GM18505 (cell line): Measurements from ENCODE around the gene MLLT3.

ENCODE experiments used
- ATAC-seq: cut with Tn5 transposase; IDR thresholded peaks from one replicate; pipeline ENCODE4 v1.9.1; 2021; ENCODE audit not compliant: unreplicated experiment
- POLR2A ChIP-seq: IDR thresholded peaks from 4 replicates; pipeline ENCODE4 v1.6.1; 2011; ENCODE audit warnings: borderline replicate concordance; ENCODE audit not compliant: insufficient read depth, insufficient read length; ENCODE audit errors: extremely low read depth

MLLT3 gene

DNA sequence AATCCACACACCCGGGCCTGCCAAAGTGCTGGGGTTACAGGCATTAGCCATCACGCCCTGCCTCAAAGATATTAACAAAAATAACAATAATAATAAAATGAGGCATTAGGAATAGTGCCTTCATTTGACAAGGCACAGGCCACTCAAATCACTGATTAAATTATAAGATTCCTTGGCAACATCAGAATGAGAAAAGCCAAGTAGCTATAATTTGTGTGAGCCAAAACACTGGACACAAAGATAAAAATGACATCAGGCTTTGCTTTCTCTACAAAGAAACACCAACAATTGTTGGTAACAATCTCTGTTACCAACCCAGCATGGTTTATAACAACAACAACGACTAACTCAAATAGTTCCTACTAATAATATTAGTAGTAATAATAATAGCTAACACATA, 73.2 kb downstream of the MLLT3 start:
- no peak for TF ChIP-seq POLR2A
- no peak for ATAC-seq

- ATAC-seq, result no peak
- TF ChIP-seq POLR2A, result no peak
These were observed 77.2 kb downstream of the MLLT3 start for GRCh38 chr9:20545023-20545622.

DNA sequence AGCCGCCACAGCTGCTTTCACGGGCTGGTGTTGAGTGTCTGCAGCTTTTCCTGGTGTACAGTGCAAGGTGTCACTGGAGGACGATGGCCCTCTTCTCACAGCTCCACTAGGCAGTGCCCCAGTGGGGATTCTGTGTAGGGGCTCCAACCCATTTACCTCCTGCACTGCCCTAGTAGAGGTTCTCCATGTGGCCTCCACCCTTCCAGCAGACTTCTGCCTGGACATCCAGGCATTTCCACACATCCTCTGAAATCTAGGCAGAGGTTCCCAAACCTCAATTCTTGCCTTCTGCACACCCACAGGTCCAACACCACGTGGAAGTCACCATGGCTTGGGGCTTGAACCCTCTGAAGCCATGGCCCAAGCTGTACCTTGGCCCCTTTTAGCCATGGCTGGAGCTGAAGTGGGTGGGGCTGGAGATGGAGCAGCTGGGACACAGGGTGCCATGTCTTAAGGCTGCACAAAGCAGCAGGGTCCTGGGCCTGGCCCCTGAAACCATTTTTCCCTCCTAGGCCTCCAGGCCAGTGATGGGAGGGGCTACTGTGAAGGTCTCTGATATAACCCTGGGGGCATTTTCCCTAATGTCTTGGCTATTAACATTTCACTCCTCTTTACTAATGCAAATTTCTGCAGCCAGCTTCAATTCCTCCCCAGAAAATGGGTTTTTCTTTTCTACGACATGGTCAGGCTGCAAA, 82.0 kb downstream of the MLLT3 start:
- no peak for ATAC-seq
- TF ChIP-seq POLR2A, result no peak

- ATAC-seq, result no peak
- TF ChIP-seq POLR2A, result no peak
These were observed 83.3 kb downstream of the MLLT3 start for GRCh38 chr9:20538956-20539355.

DNA sequence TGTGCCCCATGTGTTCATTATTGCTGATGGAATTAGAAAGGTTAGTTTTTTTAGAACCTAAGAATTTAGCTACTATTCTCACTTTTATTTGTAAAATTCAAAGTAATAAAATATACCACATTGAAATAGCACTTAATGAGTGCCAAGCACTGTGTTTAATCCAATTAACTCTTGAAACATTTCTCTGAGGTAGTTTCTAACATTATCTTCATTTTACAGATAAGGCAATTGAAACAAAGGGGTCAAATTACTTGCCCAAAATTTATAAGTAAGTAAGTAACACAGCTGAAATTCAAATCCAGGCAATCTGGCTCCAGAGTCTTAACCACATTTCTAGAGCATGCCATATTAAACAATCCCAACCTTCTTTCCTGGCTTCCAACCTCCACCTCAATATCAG, 84.2 kb downstream of the MLLT3 start:
- no peak for TF ChIP-seq POLR2A
- no peak for ATAC-seq

DNA sequence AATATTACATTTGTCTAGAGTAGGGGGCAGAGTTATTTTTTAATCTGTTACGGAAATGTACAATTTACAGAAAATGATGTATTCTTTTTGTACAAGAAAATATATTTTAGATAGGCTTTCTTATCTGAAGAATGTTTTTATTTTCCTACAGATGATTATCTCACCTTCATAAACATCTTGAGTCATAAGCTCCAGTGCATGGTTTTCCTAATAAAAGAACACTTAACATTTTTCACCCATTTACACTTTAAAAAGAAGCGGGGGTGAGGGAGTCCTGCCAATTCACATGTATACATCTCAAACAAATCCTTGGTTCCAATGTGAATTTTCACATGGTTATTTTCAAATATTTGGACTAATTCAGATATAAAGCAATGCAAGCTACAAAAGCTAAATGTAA, 85.0 kb downstream of the MLLT3 start:
- ATAC-seq, result no peak
- TF ChIP-seq POLR2A, result no peak

GRCh38 chr9:20532584-20532983, 89.7 kb downstream of the MLLT3 start:
- no peak for TF ChIP-seq POLR2A
- ATAC-seq, result no peak

GRCh38 chr9:20529837-20530236, 92.5 kb downstream of the MLLT3 start:
- no peak for ATAC-seq

DNA sequence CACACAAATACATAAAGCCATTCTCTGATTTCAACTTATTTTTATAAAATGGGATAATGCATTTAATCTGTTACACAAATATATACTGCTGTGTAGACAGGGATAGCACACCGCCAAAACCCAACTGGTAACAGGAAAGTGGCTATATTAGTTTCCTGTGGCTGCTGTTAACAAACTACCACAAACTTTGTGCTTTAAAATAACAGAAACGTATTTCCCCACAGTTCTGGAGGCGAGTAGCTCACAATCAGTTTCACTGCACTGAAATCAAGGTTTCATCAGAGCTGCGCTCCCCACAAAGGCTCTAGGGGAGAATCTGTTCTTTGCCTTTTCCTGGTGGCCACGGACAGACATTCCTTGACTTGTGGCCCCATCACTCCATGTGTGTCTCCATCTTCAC, 94.0 kb downstream of the MLLT3 start:
- no peak for TF ChIP-seq POLR2A
- no peak for ATAC-seq

More at GRCh38 chr9:20529837-20530236, 92.5 kb downstream of the MLLT3 start:
- no peak for TF ChIP-seq POLR2A

- no peak for TF ChIP-seq POLR2A
- ATAC-seq, result no peak
These were observed 95.6 kb downstream of the MLLT3 start for GRCh38 chr9:20526500-20527319.

DNA sequence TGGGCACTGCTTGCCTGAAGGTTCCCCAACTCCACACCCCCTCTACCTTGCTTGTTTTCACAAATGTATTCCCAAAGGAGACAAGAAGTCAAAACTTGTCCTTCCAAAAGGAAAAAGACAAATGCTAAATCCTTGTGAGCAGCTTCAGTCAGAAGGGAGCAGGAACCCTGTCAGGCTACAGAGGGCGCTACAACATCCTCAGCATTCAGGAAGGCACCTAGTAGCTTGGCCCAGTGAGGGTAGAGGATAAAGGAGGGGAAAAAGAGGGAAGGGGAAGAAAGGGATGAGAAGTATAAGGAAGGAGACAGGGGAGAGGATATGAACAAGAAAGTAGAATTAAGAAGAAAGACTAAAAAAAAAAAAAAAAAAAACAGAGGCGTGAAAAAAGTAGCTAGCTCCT, 97.5 kb downstream of the MLLT3 start:
- TF ChIP-seq POLR2A, result no peak
- ATAC-seq, result no peak

GRCh38 chr9:20518737-20519136, 103.6 kb downstream of the MLLT3 start:
- no peak for TF ChIP-seq POLR2A
- no peak for ATAC-seq

- ATAC-seq, result no peak
- TF ChIP-seq POLR2A, result no peak
These were observed 109.0 kb downstream of the MLLT3 start for GRCh38 chr9:20513126-20513913.
